ENCODE data around the gene FUZ.

DNA sequence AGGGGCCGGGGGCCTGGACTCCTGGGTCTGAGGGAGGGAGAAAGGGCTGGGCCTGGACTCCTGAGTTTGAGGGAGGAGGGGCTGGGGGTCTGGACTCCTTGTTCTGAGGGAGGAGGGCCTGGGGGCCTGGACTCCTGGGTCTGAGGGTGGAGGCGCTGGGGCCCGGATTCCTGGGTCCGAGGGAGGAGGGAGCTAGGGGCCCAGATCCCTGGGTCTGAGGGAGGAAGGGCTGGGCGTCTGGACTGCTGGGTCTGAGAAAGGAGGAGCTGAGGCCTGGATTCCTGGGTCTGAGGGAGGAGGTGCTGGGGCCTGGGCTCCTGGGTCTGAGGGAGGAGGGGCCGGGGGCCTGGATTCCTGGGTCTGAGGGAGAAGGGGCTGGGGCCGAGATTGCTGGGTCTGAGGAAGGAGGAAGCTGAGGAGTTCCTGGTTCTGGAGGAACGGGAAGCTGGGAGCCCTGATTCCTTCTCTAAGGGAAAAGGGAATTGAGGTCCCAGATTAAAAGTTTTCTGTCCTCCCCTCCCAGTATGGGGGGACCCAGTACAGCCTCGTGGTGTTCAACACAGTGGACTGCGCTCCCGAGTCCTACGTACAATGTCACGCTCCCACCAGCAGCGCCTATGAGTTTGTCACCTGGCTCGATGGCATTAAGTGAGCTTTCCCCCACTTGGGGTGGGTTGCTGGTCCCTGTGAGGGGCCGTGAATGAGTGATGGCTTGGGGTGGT lies 5.7 kb upstream of the FUZ start:
- TF ChIP-seq, protein P1, sequence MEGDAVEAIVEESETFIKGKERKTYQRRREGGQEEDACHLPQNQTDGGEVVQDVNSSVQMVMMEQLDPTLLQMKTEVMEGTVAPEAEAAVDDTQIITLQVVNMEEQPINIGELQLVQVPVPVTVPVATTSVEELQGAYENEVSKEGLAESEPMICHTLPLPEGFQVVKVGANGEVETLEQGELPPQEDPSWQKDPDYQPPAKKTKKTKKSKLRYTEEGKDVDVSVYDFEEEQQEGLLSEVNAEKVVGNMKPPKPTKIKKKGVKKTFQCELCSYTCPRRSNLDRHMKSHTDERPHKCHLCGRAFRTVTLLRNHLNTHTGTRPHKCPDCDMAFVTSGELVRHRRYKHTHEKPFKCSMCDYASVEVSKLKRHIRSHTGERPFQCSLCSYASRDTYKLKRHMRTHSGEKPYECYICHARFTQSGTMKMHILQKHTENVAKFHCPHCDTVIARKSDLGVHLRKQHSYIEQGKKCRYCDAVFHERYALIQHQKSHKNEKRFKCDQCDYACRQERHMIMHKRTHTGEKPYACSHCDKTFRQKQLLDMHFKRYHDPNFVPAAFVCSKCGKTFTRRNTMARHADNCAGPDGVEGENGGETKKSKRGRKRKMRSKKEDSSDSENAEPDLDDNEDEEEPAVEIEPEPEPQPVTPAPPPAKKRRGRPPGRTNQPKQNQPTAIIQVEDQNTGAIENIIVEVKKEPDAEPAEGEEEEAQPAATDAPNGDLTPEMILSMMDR (IDR thresholded peaks at IDR 0.05): no peak
- TF ChIP-seq POLR2A (IDR thresholded peaks at IDR 0.05): peak in 1 of 2 donors; percentile 15
